ENCODE results near the gene SLC51B. TPM values are rescaled to one million over a fixed set of nuclear protein-coding genes. Genes with fewer than 3 reads are reported as not detected.

The SLC51B gene
- total RNA-seq, 1 experiment from 2014 or later: not detected

GRCh38 chr15:65066635-65067316 lies 21.6 kb downstream of the SLC51B start (continued):
- TF ChIP-seq SIN3A (IDR thresholded peaks at IDR 0.05; ENCODE audit: low read depth) (no peak), ELF1 (IDR thresholded peaks at IDR 0.05; ENCODE audit: borderline replicate concordance, low read depth) (no peak), JUND (IDR thresholded peaks at IDR 0.05) (no peak)

- Histone ChIP-seq H4K20me1 (ENCODE audit: insufficient read depth) (no peaks in the 10 kb centered on the region), H3K79me2 (ENCODE audit: insufficient read depth, low read length) (no peaks in the 10 kb centered on the region), H3K4me1 (ENCODE audit: control insufficient read depth in 1 of 2, insufficient read depth in 2 of 2, low read length in 2 of 2) (no peaks in the 10 kb centered on the region), H3K9me3 (ENCODE audit: control insufficient read depth in 1 of 2, insufficient read depth in 1 of 2, low read depth in 1 of 2, low read length in 2 of 2) (no peaks in the 10 kb centered on the region), H2AFZ (ENCODE audit: low read depth, low read length, poor library complexity, severe bottlenecking) (no peak overlapping the region), H3K9me2 (ENCODE audit: insufficient read depth) (no peaks in the 10 kb centered on the region), H3K27me3 (ENCODE audit: insufficient read depth, low read length) (no peaks in the 10 kb centered on the region), H3K4me3 (replicated peaks in 1 of 2; ENCODE audit: low read depth in 1 of 2, low read length in 2 of 2) (no peak overlapping the region), H3K27ac (ENCODE audit: low read depth, low read length) (no peak overlapping the region), H3K9ac (ENCODE audit: low read length) (no peak overlapping the region), H3K4me2 (ENCODE audit: low read length) (no peak overlapping the region), H3K36me3 (ENCODE audit: control insufficient read depth in 1 of 2, insufficient read depth in 2 of 2, low read length in 2 of 2) (no peaks in the 10 kb centered on the region)
- ATAC-seq (no peak), DNase-seq (ENCODE audit: low read depth, low spot score) (no peak)
- BruUV-seq (replicated peaks): no TSS peak
- intact Hi-C loops (cut with micrococcal nuclease): no loop called here
- POLR2A ChIA-PET: no interaction called here
- CTCF ChIA-PET: interaction anchor here (0.7 kb wide), 1 partner anchor 39 kb away, joined by 3 read pairs; no protein-coding TSS in a partner anchor
- TF ChIP-seq YY1 (IDR thresholded peaks at IDR 0.05; ENCODE audit: extremely low read depth, insufficient replicate concordance, low read depth, low read length) (no peak), JUND (IDR thresholded peaks at IDR 0.05) (no peak), ATF3 (IDR thresholded peaks at IDR 0.05) (no peak), POLR2A (IDR thresholded peaks at IDR 0.05; ENCODE audit: borderline replicate concordance, extremely low read depth, insufficient read depth, insufficient read length) (no peak), MAX (IDR thresholded peaks at IDR 0.05) (no peak), ZNF274 (IDR thresholded peaks at IDR 0.05; ENCODE audit: low read depth, low read length) (no peak), ZBTB33 (IDR thresholded peaks at IDR 0.05; ENCODE audit: extremely low read depth, insufficient replicate concordance, low read length) (no peak), CTCF (IDR thresholded peaks at IDR 0.05 in 2 of 3, conservative IDR thresholded peaks at IDR 0.05 in 1 of 3; ENCODE audit: borderline replicate concordance in 1 of 3, insufficient read depth in 1 of 3, low read depth in 2 of 3, low read length in 2 of 3) (no peak), REST (IDR thresholded peaks at IDR 0.05; ENCODE audit: low read depth) (no peak), TCF7L2 (IDR thresholded peaks at IDR 0.05; ENCODE audit: borderline replicate concordance, extremely low read depth, insufficient read depth, insufficient read length) (no peak), ZFX (IDR thresholded peaks at IDR 0.05) (no peak), ELF1 (IDR thresholded peaks at IDR 0.05; ENCODE audit: borderline replicate concordance, low read depth) (no peak), FOSL1 (IDR thresholded peaks at IDR 0.05; ENCODE audit: low read depth) (no peak), CBX3 (IDR thresholded peaks at IDR 0.05; ENCODE audit: low read depth) (no peak), EGR1 (IDR thresholded peaks at IDR 0.05; ENCODE audit: low read depth) (no peak), CEBPB (IDR thresholded peaks at IDR 0.05; ENCODE audit: low read depth) (no peak)
- RAD21 ChIA-PET (ENCODE audit: low non-redundant PET in 1 of 2, low total read pairs in 2 of 2, uncharacterized antibody in 2 of 2, unreplicated experiment in 2 of 2): no interaction called here
Measured at GRCh38 chr15:65067317-65067644, 22.1 kb downstream of the SLC51B start.

Measured in HCT116 (cell line).